HG03520 (cell line): Measurements from ENCODE around the gene LIN52.

Source experiments
- ATAC-seq: cut with Tn5 transposase; IDR thresholded peaks from one replicate; pipeline ENCODE4 v1.9.1; 2021; ENCODE audit warnings: mild to moderate bottlenecking, moderate library complexity; ENCODE audit not compliant: unreplicated experiment

Gene LIN52

DNA sequence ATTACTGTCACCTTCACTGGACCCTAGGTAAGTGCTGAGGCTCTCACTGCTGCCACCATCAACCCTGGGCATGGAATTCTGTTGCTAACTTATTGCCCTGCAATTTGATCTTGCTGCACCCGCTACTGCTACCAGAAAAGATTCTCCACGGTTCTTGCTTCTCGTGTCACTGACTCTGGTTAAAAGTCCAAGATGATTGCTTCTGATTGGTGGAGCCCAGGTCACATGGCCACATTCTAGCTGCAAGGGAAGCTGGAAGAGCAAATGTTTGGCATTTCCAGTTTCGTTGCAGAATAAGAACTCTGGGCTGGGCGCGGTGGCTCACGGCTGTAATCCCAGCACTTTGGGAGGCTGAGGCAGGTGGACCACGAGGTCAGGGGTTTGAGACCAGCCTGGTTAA lies 147.0 kb downstream of the LIN52 start:
- no peak for ATAC-seq

DNA sequence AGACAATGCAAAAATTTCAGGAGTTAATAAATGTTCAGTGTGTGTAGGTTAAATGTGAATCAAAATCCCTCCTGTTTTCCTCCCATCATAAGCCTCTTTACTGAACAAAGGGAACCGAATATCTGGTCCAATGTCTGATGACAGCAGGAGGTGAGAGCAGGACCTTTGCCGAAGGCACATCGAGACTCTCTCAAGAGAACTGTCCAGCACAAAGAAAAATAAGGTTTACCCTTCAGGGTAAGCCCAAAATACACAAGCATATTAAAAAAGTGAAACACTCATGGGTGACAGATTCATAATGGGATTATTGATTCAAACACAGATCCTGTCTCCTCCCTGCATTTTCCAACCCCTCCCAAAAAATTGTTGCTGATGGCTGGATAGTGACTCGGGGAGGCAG lies 150.3 kb downstream of the LIN52 start:
- no peak for ATAC-seq

DNA sequence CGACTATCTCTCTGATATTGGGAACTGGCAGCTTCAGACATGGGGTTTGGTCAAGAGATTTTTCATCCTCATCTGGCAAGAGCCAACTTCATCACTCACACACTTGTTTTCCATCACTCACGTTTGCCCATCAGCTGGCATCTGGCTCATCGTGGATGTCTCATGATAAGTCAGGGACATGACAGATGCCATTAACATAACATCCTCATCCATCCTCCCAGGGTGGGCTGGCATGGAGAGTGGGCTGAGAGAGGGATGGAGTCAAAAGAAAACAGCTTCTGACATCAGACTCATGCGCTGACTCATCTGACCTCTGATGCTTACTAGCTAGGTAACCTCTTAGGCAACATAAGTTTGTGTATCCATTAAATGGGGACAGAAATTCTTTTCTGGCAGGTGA lies 152.7 kb downstream of the LIN52 start:
- no peak for ATAC-seq

DNA sequence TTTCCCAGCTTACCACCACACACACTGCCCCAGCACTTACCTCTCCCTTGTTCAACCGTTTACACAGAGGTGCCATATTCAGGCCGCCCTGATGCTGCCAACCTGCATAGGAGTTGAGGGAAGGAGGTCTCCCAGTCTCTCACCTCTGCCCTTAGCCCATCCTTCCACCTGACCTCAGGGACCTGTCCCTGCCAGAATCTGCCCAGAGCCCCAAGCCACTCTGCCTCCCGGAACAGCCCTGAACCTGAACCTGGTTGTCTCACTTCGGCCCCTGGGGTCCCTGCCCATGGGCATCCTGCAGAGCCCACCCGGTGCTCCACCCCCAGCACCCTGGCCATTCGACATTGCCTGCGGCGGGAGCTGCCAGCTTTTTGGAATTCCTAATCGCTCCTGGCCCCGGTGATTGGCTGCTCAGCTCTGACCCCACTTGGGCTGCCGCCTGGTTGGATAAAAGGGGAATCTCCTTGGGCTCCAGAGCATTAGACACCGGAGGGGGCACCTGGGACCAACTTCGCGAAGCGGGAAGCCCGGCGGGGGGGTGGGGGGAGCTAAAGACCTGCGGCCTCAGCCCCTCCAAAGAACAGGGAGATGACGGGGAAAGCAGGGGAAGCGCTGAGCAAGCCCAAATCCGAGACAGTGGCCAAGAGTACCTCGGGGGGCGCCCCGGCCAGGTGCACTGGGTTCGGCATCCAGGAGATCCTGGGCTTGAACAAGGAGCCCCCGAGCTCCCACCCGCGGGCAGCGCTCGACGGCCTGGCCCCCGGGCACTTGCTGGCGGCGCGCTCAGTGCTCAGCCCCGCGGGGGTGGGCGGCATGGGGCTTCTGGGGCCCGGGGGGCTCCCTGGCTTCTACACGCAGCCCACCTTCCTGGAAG lies 154.5 kb downstream of the LIN52 start, which contains the start of gene VSX2:
Gene VSX2 (plus strand): TSS at position 476 of the 874 bp plus-strand sequence. CDS start 113 bp downstream, at position 589.
- no peak for ATAC-seq

DNA sequence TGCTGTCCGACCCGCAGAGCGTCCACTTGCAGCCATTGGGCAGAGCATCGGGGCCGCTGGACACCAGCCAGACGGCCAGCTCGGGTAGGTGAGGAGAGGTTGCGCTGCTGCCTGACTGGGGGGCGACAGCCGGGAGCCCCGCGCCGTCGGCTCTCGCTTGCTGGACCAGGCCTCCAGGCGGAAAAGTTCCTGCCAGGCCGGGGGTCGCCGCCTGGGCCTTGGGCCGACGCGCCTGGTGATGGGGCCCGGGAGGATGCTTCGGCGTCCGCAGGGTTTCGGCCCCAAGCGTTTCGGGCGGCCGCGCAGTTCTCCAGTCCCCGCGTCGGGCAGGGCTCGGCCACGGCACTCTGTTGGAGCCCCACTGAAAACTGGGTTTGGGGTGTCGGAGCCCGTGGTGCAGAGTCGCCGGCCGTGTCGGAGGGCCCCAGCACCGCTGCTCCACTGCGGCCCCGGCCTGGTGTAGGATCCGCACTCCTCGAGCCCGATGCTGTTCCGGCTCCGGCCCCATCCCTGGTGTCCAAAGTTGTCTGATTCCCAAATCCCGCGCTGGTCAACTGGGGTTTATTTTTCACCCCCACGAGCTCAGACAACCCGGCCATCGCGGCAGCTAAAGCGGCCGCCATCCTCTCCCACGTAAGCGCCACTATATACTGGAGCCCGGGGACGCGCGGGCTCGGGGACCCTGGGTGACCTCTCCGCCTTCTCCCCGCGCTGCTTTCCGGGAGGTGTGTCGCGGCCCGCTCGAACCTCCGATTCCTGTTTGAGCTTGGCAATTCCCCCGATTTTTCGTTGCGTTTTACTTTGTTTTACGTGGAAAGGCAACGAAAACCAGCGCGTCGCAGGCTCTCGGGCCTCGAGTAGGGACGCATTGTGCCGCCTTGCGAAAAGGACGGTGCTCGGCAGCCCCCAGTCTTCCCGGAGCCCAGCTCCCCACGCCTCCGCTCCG lies 155.4 kb downstream of the LIN52 start:
- ATAC-seq, result no peak

DNA sequence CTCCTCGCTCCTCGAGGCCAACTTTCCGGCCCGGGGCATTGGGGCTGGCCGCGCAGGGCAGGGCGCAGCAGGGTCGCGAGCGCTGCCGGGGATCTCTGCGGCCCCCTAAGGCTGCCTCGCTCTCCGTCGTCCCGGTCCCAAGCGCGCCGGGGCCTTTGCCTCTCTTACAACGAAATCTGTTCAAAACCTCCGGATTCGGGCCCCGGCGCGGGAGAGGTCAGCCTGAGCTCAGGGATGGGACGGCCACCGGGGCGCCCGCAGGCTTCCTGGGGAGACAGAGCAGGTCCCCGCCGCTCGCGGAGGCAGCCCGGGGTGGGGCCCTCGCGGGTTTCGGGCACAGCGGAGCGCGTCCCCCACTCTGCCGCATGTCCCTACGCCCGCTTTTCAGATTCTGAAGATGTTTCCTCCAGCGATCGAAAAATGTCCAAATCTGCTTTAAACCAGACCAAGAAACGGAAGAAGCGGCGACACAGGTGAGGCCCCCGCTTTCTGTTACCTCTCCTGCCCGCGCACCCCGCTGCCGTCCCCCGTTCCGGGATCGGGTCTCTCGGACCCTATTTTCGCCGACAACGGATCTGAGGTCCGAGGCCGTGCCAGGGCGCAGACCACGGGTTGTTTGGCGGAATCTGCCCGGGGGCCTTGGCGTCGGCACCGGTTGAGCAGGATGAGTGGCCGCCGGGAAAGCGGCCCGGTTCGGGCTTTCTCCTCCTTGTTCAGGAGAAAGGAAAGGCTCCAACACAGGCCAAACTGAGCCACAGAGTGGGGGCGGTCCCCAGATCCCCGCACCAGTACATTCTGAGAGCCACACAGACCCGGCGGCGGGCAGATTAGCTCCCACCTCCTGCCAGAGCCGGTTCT lies 156.3 kb downstream of the LIN52 start:
- no peak for ATAC-seq

DNA sequence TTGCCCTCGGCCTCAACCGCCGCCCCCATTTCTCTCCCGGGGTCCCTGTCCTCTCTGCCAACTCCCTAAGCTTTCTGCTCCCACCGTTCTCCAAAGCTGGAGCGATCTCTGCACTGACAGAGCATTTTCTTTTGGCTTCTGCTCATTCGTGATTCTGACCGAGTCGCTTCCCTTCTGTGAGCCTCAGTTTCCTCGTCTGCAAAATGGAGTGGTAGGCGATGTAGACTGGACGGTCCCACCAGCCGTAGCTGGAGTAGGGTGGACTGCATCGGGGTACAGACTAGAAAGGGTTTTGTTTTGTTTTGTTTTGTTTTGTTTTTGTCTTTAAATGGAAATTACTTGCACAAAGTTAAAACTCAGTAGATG lies 156.9 kb downstream of the LIN52 start:
- no peak for ATAC-seq

DNA sequence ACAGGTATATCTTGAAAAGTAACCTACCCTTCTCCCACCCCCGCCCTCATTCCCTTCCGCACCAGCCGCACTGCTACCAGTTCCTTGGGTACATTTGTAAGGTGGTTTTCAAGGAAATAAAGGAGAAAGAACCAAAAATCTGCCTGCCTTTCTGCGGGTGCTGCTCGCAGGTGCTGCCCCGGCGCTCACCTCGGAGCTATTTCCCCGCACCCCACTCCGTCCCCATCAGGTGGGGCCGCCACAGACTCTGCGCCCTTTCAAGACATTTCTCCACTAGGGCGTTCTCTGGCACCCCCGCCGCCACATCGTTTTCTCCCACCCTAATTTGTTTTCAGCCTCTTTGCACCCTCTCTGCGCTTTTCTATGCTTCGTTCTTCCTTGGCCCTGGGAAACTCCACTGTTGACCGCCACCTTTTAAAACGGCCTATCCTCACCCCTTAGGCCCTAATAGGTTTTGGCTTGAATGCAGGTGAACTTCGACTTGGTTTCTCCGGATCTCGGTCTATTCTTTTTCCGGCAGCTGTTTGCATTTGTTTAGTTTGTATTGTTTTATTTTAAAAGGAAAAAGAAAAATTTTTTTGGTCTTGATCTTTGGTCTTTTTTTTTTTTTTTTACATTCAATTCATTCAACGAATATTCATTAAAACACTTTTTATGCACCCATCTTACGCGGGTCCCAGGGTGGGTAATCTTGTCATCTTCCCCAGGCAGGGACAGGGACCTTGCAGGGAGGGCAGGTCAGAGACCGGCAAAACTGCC lies 157.4 kb downstream of the LIN52 start:
- no peak for ATAC-seq

DNA sequence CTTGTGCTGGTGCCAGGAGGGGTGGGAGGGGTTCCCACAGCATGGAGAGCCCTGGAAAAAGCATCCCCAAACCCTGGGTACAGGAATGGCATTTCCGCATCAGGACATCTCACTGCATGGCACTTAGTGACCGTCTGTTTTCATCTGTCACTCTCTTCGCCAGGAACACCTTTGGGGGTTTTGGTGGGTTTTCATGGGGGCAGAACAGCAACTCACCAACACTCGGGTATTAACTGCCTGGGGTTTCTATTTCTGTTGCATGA lies 158.0 kb downstream of the LIN52 start:
- no peak for ATAC-seq

DNA sequence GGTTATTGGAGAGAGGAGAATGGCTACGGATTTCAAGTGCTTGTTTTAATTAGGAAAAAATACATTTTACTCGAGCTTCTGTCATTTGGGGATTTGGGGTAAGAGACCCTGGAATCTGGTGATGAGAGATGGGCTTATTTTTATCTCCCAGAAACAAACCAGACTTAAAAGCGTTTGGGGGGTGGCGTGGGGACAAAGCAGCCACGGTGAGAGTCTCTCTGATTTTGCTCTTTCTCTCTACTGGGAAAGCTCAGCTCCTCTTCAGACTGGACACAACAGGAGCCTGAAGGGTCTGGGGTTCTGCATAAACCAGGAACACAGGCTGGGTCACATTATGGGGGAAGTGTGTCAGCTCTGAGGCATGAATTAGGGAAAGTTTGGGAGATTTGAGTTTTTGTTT lies 158.3 kb downstream of the LIN52 start:
- ATAC-seq, result no peak

DNA sequence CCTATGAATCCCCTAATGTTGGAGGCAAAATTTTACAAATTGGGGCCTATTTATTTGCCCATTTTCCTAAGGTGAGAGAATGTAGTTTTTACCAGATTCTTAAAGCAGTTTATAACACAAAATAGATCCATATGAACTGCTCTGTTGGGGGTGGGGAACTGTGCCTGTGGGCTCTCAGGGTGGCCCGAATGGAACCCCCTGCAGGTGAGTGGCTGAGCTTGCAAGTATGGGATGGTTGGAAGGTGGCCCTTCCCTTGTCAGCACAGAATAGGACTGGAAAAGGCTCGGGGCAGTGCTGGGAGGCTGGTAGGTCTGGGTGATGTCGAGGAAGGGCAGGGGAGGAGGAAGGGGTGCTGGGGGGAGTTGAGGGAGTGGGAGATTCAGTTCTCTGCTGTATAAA lies 159.4 kb downstream of the LIN52 start:
- no peak for ATAC-seq

DNA sequence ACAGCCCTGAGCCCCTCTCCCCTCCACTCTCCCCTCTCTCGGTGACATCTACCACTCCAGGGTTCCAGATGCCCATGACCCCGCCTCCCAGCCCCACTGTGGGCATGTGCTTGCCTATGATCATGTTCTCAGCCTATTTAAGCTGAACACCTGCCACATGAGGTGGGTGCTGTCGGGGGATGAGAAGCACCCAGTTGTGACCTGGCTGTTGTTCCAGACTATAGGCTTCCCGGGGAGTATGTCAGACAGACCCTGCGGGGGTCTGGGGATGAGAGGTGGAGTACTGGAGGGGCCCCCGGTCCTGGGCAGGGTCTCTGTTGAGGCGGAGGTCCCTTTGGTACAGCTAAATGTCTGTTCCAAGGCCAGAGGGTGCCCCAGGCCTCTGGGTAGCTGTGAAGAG lies 160.5 kb downstream of the LIN52 start:
- ATAC-seq, result no peak

DNA sequence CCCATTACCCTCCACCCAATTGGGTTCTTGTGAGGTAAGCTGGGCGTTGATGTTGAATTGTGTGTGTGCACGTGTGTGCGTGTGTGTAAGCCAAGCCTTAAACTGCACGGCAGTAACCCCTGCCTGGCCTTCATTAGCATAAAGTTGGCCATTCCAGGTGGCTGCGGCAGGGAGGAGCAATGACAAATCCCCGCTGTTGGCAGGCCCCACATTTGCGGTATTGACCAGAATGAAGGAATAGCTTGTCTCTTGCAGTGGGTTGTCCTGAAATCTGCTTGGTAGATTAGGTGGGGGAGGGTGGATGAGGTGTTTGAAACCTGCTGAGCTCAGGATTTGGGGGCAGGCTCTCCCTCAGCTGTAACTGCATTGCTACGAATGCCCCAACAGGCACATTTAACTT lies 161.8 kb downstream of the LIN52 start:
- ATAC-seq, result no peak

DNA sequence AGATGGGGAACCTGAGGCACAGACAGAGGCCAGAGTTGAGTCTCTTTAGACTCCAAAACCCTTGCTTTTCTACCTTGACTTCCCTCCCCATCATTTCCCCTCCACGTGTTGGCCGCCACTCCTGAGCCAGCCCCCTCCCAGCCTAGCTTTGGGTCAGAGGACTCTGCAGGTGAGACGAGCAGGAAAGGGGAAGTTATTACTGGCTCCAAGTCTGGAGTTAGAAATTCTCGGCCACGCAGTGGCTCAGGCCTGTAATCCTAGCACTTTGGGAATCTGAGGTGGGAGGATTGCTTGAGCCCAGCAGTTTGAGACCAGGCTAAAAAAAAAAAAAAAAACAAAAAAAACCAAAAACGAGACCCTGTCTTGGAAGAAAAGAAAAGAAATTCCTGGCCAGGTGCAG lies 163.3 kb downstream of the LIN52 start:
- no peak for ATAC-seq

DNA sequence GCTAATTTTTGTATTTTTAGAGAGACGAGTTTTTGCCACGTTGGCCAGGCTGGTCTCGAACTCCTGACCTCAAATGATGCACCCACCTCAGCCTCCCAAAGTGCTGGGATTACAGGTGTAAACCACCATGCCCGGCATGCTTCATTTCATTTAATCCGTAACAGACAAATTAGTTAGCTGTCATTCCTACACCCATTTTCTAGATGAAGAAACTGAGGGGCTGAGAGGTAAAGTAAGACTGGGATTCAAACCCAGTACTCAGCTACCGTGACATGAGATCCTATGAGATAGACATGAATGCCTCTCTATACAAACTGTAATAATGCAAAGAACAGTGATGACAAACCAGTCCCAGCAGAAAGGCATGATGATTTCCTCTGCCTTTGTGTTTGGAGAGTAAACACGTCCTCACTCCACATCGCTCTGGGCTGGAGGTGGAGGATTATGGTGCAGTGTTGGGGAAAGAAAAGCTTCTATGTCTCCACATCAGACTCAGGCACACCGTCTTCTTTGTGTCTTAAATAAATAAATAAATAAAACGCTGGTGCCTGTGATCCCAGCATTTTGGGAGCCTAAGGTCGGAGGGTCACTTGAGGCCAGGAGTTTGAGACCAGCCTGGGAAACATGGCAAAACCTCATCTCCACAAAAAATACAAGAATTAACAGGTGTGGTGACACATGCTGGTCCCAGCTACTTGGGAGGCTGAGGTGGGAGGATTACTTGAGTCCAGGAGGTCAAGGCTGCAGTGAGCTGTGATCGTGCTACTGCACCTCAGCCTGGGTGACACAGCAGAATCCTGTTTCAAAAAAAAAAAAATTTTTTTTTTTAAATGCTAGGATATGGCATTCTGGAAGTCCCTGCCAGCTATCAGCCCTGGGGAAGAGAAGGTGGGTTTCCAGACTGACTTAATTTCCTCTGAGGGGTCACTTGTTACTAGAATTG lies 164.9 kb downstream of the LIN52 start:
- no peak for ATAC-seq
